GM23338 (cell line): ENCODE measurements around the gene CIRBP. TPM values are rescaled to one million over a fixed set of nuclear protein-coding genes. Genes with fewer than 3 reads are reported as not detected.

Experiments
- ATAC-seq: fragments of 200-7000 bp; cut with Tn5 transposase; 3 replicates; pipeline ENCODE4 v1.9.1; 2020
- DNase-seq: peaks from one replicate; pipeline ENCODE4 v3.0.0-alpha.2; 2015; ENCODE audit warnings: low spot score
- H2AFZ ChIP-seq: fragments of 200-600 bp; sonication (generic); 2 replicates; pipeline ENCODE4 v1.8.0; 2016; ENCODE audit warnings: antibody characterized with exemption, mild to moderate bottlenecking, moderate library complexity
- H3F3A ChIP-seq: fragments of 200-600 bp; sonication (generic); replicated peaks from 2 replicates; pipeline ENCODE4 v1.8.0; 2017; ENCODE audit warnings: antibody characterized with exemption, mixed run types, low read depth
- H3K27ac ChIP-seq: fragments of 200-600 bp; sonication (generic); 2 replicates; pipeline ENCODE4 v1.6.1; 2016; ENCODE audit warnings: low read depth
- H3K27me3 ChIP-seq: fragments of 200-600 bp; sonication (generic); 2 replicates; pipeline ENCODE4 v1.8.0; 2016; ENCODE audit warnings: mild to moderate bottlenecking, mixed run types, moderate library complexity; ENCODE audit not compliant: insufficient read depth
- H3K36me3 ChIP-seq: fragments of 200-600 bp; sonication (generic); 2 replicates; pipeline ENCODE4 v1.8.0; 2016; ENCODE audit warnings: mild to moderate bottlenecking; ENCODE audit not compliant: insufficient read depth
- H3K4me1 ChIP-seq: fragments of 200-600 bp; sonication (generic); 2 replicates; pipeline ENCODE4 v1.8.0; 2016; ENCODE audit warnings: mild to moderate bottlenecking, moderate library complexity; ENCODE audit not compliant: insufficient read depth
- H3K4me2 ChIP-seq: fragments of 200-600 bp; sonication (generic); 2 replicates; pipeline ENCODE4 v1.7.1; 2017; ENCODE audit warnings: mixed run types
- H3K4me3 ChIP-seq: fragments of 200-600 bp; sonication (generic); 2 replicates; pipeline ENCODE4 v1.6.1; 2016; ENCODE audit warnings: mixed run types
- H3K79me2 ChIP-seq: fragments of 200-600 bp; sonication (generic); replicated peaks from 2 replicates; pipeline ENCODE4 v1.8.0; 2017; ENCODE audit warnings: mild to moderate bottlenecking; ENCODE audit not compliant: insufficient read depth
- H3K9me2 ChIP-seq: fragments of 200-600 bp; sonication (generic); 2 replicates; pipeline ENCODE4 v1.8.0; 2017; ENCODE audit not compliant: insufficient read depth
- H4K20me1 ChIP-seq: fragments of 200-600 bp; sonication (generic); replicated peaks from 2 replicates; pipeline ENCODE4 v1.8.0; 2017; ENCODE audit warnings: mild to moderate bottlenecking; ENCODE audit not compliant: insufficient read depth
- H3K27ac Mint-ChIP-seq: 2 replicates; pipeline ENCODE4 v1.8.0; 2020; ENCODE audit warnings: inconsistent platforms, mild to moderate bottlenecking, moderate library complexity, mixed read lengths
- H3K27me3 Mint-ChIP-seq: 3 replicates; pipeline ENCODE4 v1.8.0; 2022; ENCODE audit warnings: low read depth, mild to moderate bottlenecking, moderate library complexity, mixed read lengths, inconsistent platforms; ENCODE audit not compliant: insufficient read depth, poor library complexity
- H3K36me3 Mint-ChIP-seq: 3 replicates; pipeline ENCODE4 v1.8.0; 2021; ENCODE audit warnings: low read depth, mild to moderate bottlenecking, inconsistent platforms, moderate library complexity, mixed read lengths
- H3K4me1 Mint-ChIP-seq: 3 replicates; pipeline ENCODE4 v1.8.0; 2020; ENCODE audit warnings: mild to moderate bottlenecking, inconsistent platforms, mixed read lengths
- H3K4me3 Mint-ChIP-seq: 3 replicates; pipeline ENCODE4 v1.8.0; 2021; ENCODE audit warnings: moderate library complexity, mild to moderate bottlenecking, inconsistent platforms, mixed read lengths
- H3K9me3 Mint-ChIP-seq: 3 replicates; pipeline ENCODE4 v1.8.0; 2020; ENCODE audit warnings: moderate library complexity, mild to moderate bottlenecking, inconsistent platforms, mixed read lengths
- CTCF ChIP-seq, 2 experiments: fragments of 200-600 bp in 1 of 2; sonication (generic) in 1 of 2; conservative IDR thresholded peaks; 2 replicates each; pipeline versions ENCODE4 v1.5.1 to v1.6.1; 2016 to 2017; ENCODE audit warnings: antibody characterized with exemption in 2 of 2, low read depth in 2 of 2, mild to moderate bottlenecking in 2 of 2, moderate library complexity in 1 of 2
- JUNB ChIP-seq: IDR thresholded peaks from one replicate; pipeline ENCODE4 v1.6.1; 2016; ENCODE audit warnings: antibody characterized with exemption; ENCODE audit not compliant: unreplicated experiment
- NANOG ChIP-seq: IDR thresholded peaks from 2 replicates; pipeline ENCODE4 v1.6.1; 2016; ENCODE audit warnings: antibody characterized with exemption, borderline replicate concordance
- POLR2AphosphoS5 ChIP-seq: IDR thresholded peaks from 2 replicates; pipeline ENCODE4 v1.6.1; 2016; ENCODE audit warnings: antibody characterized with exemption, low read depth
- REST ChIP-seq: IDR thresholded peaks from one replicate; pipeline ENCODE4 v1.6.1; 2018; ENCODE audit warnings: antibody characterized with exemption; ENCODE audit not compliant: unreplicated experiment
- STAT1 ChIP-seq: IDR thresholded peaks from one replicate; pipeline ENCODE4 v1.6.1; 2016; ENCODE audit warnings: antibody characterized with exemption; ENCODE audit not compliant: unreplicated experiment
- ZNF114 ChIP-seq: fragments of 250-450 bp; sonication (Bioruptor Pico); IDR thresholded peaks from 2 replicates; pipeline ENCODE4 v1.5.0; 2020; ENCODE audit warnings: mild to moderate bottlenecking, moderate library complexity
- ZNF331 ChIP-seq: fragments of 250-450 bp; sonication (Bioruptor Pico); IDR thresholded peaks from 2 replicates; pipeline ENCODE4 v1.5.0; 2020; ENCODE audit warnings: low read depth, mild to moderate bottlenecking, moderate library complexity
- polyA plus RNA-seq: library from polyadenylated mRNA; unstranded; fragments of >200 nt; fragmentation: Nextera tagmentation; extraction: Ambion mirVana; gene quantifications from 2 replicates; pipeline ENCODE4 v1.2.1, GENCODE V29; 2016
- total RNA-seq: library from RNA; depleted of rRNA; stranded (reverse); fragments of >200 nt; shearing (Covaris generic); gene quantifications from 2 replicates; pipeline ENCODE4 v1.2.3, GENCODE V29; 2014
- TF ChIP-seq, protein P1 (sequence below): fragments of 250-450 bp; sonication (Bioruptor Pico); IDR thresholded peaks from 2 replicates; pipeline ENCODE4 v1.5.0; 2020; ENCODE audit warnings: mild to moderate bottlenecking, moderate library complexity
- TF ChIP-seq, protein P2 (sequence below): IDR thresholded peaks from 2 replicates; pipeline ENCODE4 v1.6.1; 2016; ENCODE audit warnings: antibody characterized with exemption

CIRBP gene
- total and polyA plus RNA-seq, 2 experiments from 2014 or later = 153 to 202 TPM

DNA sequence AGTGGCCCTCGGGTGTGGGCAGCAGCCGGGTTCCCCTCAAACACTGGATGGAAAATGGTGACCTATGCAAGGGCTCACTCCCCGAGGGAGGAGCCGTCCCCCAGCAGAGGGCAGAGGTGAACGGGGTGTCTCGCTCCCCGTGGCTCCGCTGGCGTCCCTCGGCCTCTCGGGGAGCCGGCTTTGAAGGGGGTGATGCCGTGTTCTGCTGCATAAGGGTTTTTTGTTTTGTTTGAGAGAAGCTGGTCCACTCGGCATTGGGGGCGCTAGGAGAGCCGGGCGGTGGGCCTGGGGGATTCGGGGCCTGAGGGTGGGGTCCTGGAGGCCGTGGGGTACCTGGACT lies 20.5 kb downstream of the CIRBP start:
- Histone ChIP-seq H3K36me3 (no peaks in the 10 kb centered on the region), H3K27ac (no peak overlapping the region), H3K9me2 (no peaks in the 10 kb centered on the region), H3K4me3 (no peak overlapping the region), H3K4me1 (no peaks in the 10 kb centered on the region), H3K79me2 (no peaks in the 10 kb centered on the region), H3K27me3 (peaks cover 18% of the 10 kb centered on the region), H4K20me1 (no peaks in the 10 kb centered on the region), H3F3A (peaks cover 11% of the 10 kb centered on the region), H3K4me2 (no peak overlapping the region), H2AFZ (no peak overlapping the region)
- Mint-ChIP-seq H3K4me1 (peaks cover 6% of the 10 kb centered on the region; the same call in 2 of the 3 replicates), H3K27ac (no peak overlapping the region), H3K9me3 (no peaks in the 10 kb centered on the region), H3K36me3 (no peaks in the 10 kb centered on the region), H3K27me3 (peaks cover 15% of the 10 kb centered on the region), H3K4me3 (no peak overlapping the region)
- ATAC-seq = peak; percentile 4; the same call in 1 of the 3 replicates
- no peak for TF ChIP-seq STAT1
- TF ChIP-seq POLR2AphosphoS5 = no peak
- TF ChIP-seq JUNB = no peak
- no peak for TF ChIP-seq NANOG
- TF ChIP-seq CTCF (conservative IDR thresholded peaks at IDR 0.05; ENCODE audit: low read depth in 2 of 2) = peak in 1 of 2 experiments; percentile 42; a peak in 2 of 4 replicates
- TF ChIP-seq ZNF114 (CRISPR knock-in tag) = no peak
- no peak for DNase-seq

DNA sequence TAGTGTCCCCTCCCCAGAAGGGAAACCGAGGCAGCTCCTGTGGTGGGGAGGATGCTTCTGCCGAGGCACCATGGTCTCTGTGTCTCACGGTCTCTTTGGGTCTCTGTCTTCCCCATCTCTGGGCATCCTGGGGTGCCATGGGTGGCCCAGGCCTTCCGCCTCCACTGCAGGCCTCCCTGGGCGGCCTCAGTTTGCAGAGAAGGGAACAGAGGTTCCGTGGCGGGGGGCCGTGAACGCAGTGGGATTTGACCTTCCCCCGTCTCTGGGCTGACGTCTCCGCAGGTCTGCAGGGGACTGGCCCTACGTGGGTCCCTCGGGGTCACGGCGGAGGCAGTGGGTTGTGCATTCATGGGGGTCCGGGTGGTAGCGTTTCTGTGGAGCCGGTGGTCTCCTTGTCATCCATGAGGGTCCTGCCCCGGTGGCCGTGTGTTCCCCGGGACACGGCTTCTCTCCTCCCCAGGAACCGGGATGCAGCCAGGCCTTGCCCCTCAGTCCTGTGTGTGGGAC lies 21.1 kb downstream of the CIRBP start:
- no peaks in the 10 kb centered on the region for H3K9me3 Mint-ChIP-seq
- H3K27me3 Mint-ChIP-seq = peaks cover 12% of the 10 kb centered on the region
- peaks cover 14% of the 10 kb centered on the region for H3K27me3 ChIP-seq
- H3K4me1 Mint-ChIP-seq = 0 out of 3 replicates have a peak, but pooled peaks cover 2% of the 10 kb centered on the region
- H3K27ac ChIP-seq = no peak overlapping the region
- H3K4me1 ChIP-seq = no peaks in the 10 kb centered on the region
- no peaks in the 10 kb centered on the region for H4K20me1 ChIP-seq
- no peak overlapping the region for H3K4me3 Mint-ChIP-seq
- H3K36me3 ChIP-seq = no peaks in the 10 kb centered on the region
- DNase-seq (no peak), ATAC-seq (no peak)
- no peak overlapping the region for H3K27ac Mint-ChIP-seq
- no peaks in the 10 kb centered on the region for H3K9me2 ChIP-seq
- H3K79me2 ChIP-seq = no peaks in the 10 kb centered on the region
- H3K4me3 ChIP-seq = no peak overlapping the region
- H3K4me2 ChIP-seq = no peak overlapping the region
- H3F3A ChIP-seq = peaks cover 5% of the 10 kb centered on the region
- no peaks in the 10 kb centered on the region for H3K36me3 Mint-ChIP-seq
- no peak overlapping the region for H2AFZ ChIP-seq
- TF ChIP-seq ZNF114 (CRISPR knock-in tag) = no peak
- TF ChIP-seq, protein P1, sequence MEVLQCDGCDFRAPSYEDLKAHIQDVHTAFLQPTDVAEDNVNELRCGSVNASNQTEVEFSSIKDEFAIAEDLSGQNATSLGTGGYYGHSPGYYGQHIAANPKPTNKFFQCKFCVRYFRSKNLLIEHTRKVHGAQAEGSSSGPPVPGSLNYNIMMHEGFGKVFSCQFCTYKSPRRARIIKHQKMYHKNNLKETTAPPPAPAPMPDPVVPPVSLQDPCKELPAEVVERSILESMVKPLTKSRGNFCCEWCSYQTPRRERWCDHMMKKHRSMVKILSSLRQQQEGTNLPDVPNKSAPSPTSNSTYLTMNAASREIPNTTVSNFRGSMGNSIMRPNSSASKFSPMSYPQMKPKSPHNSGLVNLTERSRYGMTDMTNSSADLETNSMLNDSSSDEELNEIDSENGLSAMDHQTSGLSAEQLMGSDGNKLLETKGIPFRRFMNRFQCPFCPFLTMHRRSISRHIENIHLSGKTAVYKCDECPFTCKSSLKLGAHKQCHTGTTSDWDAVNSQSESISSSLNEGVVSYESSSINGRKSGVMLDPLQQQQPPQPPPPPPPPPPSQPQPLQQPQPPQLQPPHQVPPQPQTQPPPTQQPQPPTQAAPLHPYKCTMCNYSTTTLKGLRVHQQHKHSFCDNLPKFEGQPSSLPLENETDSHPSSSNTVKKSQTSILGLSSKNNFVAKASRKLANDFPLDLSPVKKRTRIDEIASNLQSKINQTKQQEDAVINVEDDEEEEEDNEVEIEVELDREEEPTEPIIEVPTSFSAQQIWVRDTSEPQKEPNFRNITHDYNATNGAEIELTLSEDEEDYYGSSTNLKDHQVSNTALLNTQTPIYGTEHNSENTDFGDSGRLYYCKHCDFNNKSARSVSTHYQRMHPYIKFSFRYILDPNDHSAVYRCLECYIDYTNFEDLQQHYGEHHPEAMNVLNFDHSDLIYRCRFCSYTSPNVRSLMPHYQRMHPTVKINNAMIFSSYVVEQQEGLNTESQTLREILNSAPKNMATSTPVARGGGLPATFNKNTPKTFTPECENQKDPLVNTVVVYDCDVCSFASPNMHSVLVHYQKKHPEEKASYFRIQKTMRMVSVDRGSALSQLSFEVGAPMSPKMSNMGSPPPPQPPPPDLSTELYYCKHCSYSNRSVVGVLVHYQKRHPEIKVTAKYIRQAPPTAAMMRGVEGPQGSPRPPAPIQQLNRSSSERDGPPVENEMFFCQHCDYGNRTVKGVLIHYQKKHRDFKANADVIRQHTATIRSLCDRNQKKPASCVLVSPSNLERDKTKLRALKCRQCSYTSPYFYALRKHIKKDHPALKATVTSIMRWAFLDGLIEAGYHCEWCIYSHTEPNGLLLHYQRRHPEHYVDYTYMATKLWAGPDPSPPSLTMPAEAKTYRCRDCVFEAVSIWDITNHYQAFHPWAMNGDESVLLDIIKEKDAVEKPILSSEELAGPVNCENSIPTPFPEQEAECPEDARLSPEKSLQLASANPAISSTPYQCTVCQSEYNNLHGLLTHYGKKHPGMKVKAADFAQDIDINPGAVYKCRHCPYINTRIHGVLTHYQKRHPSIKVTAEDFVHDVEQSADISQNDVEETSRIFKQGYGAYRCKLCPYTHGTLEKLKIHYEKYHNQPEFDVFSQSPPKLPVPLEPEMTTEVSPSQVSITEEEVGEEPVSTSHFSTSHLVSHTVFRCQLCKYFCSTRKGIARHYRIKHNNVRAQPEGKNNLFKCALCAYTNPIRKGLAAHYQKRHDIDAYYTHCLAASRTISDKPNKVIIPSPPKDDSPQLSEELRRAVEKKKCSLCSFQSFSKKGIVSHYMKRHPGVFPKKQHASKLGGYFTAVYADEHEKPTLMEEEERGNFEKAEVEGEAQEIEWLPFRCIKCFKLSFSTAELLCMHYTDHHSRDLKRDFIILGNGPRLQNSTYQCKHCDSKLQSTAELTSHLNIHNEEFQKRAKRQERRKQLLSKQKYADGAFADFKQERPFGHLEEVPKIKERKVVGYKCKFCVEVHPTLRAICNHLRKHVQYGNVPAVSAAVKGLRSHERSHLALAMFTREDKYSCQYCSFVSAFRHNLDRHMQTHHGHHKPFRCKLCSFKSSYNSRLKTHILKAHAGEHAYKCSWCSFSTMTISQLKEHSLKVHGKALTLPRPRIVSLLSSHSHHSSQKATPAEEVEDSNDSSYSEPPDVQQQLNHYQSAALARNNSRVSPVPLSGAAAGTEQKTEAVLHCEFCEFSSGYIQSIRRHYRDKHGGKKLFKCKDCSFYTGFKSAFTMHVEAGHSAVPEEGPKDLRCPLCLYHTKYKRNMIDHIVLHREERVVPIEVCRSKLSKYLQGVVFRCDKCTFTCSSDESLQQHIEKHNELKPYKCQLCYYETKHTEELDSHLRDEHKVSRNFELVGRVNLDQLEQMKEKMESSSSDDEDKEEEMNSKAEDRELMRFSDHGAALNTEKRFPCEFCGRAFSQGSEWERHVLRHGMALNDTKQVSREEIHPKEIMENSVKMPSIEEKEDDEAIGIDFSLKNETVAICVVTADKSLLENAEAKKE = no peak
- no peak for TF ChIP-seq ZNF331 (CRISPR knock-in tag)
- TF ChIP-seq NANOG = no peak
- TF ChIP-seq, protein P2, sequence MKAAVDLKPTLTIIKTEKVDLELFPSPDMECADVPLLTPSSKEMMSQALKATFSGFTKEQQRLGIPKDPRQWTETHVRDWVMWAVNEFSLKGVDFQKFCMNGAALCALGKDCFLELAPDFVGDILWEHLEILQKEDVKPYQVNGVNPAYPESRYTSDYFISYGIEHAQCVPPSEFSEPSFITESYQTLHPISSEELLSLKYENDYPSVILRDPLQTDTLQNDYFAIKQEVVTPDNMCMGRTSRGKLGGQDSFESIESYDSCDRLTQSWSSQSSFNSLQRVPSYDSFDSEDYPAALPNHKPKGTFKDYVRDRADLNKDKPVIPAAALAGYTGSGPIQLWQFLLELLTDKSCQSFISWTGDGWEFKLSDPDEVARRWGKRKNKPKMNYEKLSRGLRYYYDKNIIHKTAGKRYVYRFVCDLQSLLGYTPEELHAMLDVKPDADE = no peak
- TF ChIP-seq REST = no peak
